Measurements from ENCODE around the gene MYO7B. TPM values are rescaled to one million over a fixed set of nuclear protein-coding genes. Genes with fewer than 3 reads are reported as not detected.
A peak's percentile ranks its signal among the peaks of the same experiment; 100 is the strongest.

The MYO7B gene
- total RNA-seq, 1 donor: under 0.01 TPM

GRCh38 chr2:127586746-127587295 lies 51.3 kb downstream of the MYO7B start:
- no peak overlapping the region for H3K4me2 ChIP-seq (ENCODE audit: insufficient read depth, low read length)
- H3K27me3 ChIP-seq (ENCODE audit: insufficient read depth, low read length): peaks cover 3% of the 10 kb centered on the region
- H3K4me3 ChIP-seq (ENCODE audit: insufficient read depth, low read length): no peak overlapping the region
- no peak overlapping the region for H3K27ac ChIP-seq (ENCODE audit: low read depth, low read length)
- no peak for TF ChIP-seq CTCF (IDR thresholded peaks at IDR 0.05; ENCODE audit: extremely low read depth, low read depth, low read length)
- no peak overlapping the region for H2AFZ ChIP-seq (ENCODE audit: low read length)
- no peak for DNase-seq (ENCODE audit: insufficient read length, low spot score, missing footprints)
- no peaks in the 10 kb centered on the region for H3K4me1 ChIP-seq (ENCODE audit: insufficient read depth, low read length)
- no peaks in the 10 kb centered on the region for H3K36me3 ChIP-seq (ENCODE audit: insufficient read depth, low read length)
- H3K79me2 ChIP-seq (ENCODE audit: insufficient read depth, low read length): no peaks in the 10 kb centered on the region
- H4K20me1 ChIP-seq (ENCODE audit: insufficient read depth, low read length): no peaks in the 10 kb centered on the region
- H3K9me3 ChIP-seq (ENCODE audit: low read depth, low read length): no peaks in the 10 kb centered on the region

GRCh38 chr2:127588241-127588640 lies 52.8 kb downstream of the MYO7B start:
- H2AFZ ChIP-seq (ENCODE audit: low read length): no peak overlapping the region
- H3K9me3 ChIP-seq (ENCODE audit: low read depth, low read length): no peaks in the 10 kb centered on the region
- H3K4me2 ChIP-seq (ENCODE audit: insufficient read depth, low read length): no peak overlapping the region
- no peak overlapping the region for H3K27ac ChIP-seq (ENCODE audit: low read depth, low read length)
- H4K20me1 ChIP-seq (ENCODE audit: insufficient read depth, low read length): no peaks in the 10 kb centered on the region
- no peaks in the 10 kb centered on the region for H3K27me3 ChIP-seq (ENCODE audit: insufficient read depth, low read length)
- no peaks in the 10 kb centered on the region for H3K4me1 ChIP-seq (ENCODE audit: insufficient read depth, low read length)
- TF ChIP-seq CTCF (IDR thresholded peaks at IDR 0.05; ENCODE audit: extremely low read depth, low read depth, low read length): no peak
- DNase-seq (ENCODE audit: insufficient read length, low spot score, missing footprints): no peak
- no peak overlapping the region for H3K4me3 ChIP-seq (ENCODE audit: insufficient read depth, low read length)
- no peaks in the 10 kb centered on the region for H3K36me3 ChIP-seq (ENCODE audit: insufficient read depth, low read length)
- H3K79me2 ChIP-seq (ENCODE audit: insufficient read depth, low read length): no peaks in the 10 kb centered on the region

GRCh38 chr2:127589358-127589757 lies 53.9 kb downstream of the MYO7B start:
- no peaks in the 10 kb centered on the region for H3K4me1 ChIP-seq (ENCODE audit: insufficient read depth, low read length)
- peak; percentile 17 for DNase-seq (ENCODE audit: insufficient read length, low spot score, missing footprints)

GRCh38 chr2:127589841-127590240 lies 54.4 kb downstream of the MYO7B start:
- H3K9me3 ChIP-seq (ENCODE audit: low read depth, low read length): no peaks in the 10 kb centered on the region
- no peak for TF ChIP-seq CTCF (IDR thresholded peaks at IDR 0.05; ENCODE audit: extremely low read depth, low read depth, low read length)
- H3K27me3 ChIP-seq (ENCODE audit: insufficient read depth, low read length): no peaks in the 10 kb centered on the region
- peak; percentile 46 for DNase-seq (ENCODE audit: insufficient read length, low spot score, missing footprints)
- no peaks in the 10 kb centered on the region for H3K36me3 ChIP-seq (ENCODE audit: insufficient read depth, low read length)
- H3K4me1 ChIP-seq (ENCODE audit: insufficient read depth, low read length): no peaks in the 10 kb centered on the region
- H3K27ac ChIP-seq (ENCODE audit: low read depth, low read length): no peak overlapping the region
- H4K20me1 ChIP-seq (ENCODE audit: insufficient read depth, low read length): no peaks in the 10 kb centered on the region
- H2AFZ ChIP-seq (ENCODE audit: low read length): no peak overlapping the region
- H3K4me3 ChIP-seq (ENCODE audit: insufficient read depth, low read length): no peak overlapping the region
- no peak overlapping the region for H3K4me2 ChIP-seq (ENCODE audit: insufficient read depth, low read length)
- no peaks in the 10 kb centered on the region for H3K79me2 ChIP-seq (ENCODE audit: insufficient read depth, low read length)

More at GRCh38 chr2:127589358-127589757, 53.9 kb downstream of the MYO7B start:
- no peaks in the 10 kb centered on the region for H3K27me3 ChIP-seq (ENCODE audit: insufficient read depth, low read length)
- TF ChIP-seq CTCF (IDR thresholded peaks at IDR 0.05; ENCODE audit: extremely low read depth, low read depth, low read length): no peak
- no peak overlapping the region for H2AFZ ChIP-seq (ENCODE audit: low read length)
- no peaks in the 10 kb centered on the region for H3K9me3 ChIP-seq (ENCODE audit: low read depth, low read length)
- no peak overlapping the region for H3K4me2 ChIP-seq (ENCODE audit: insufficient read depth, low read length)
- H3K4me3 ChIP-seq (ENCODE audit: insufficient read depth, low read length): no peak overlapping the region
- no peaks in the 10 kb centered on the region for H3K36me3 ChIP-seq (ENCODE audit: insufficient read depth, low read length)
- H3K79me2 ChIP-seq (ENCODE audit: insufficient read depth, low read length): no peaks in the 10 kb centered on the region
- H4K20me1 ChIP-seq (ENCODE audit: insufficient read depth, low read length): no peaks in the 10 kb centered on the region
- no peak overlapping the region for H3K27ac ChIP-seq (ENCODE audit: low read depth, low read length)
